Raji (cell line): ENCODE data around the gene TGM6.

Experiments used
- POLR2A ChIP-seq: IDR thresholded peaks from 2 replicates; pipeline ENCODE4 v1.6.1; 2011; ENCODE audit warnings: low read depth, low read length, control low read depth; ENCODE audit not compliant: insufficient read depth

The TGM6 gene

DNA sequence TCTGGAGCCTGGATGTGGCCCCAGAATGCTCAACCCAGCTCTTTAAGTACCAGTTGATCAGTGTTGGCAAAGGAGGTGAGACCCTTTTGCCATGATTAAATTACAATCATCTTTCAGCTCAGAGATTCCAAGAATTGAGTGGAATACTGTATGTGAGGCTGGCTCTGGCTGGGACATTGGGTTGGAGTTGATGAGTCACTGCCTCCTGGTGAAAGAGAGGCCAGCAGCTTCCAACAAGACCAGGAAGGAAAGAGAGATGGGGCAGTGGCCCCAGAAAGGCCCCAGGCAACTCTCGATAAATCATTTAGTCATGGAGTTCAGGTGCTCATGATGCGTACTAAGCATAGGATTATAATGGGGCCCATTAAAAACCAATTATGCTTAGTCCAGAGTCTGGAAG, 2.1 kb downstream of the TGM6 start:
- TF ChIP-seq POLR2A: no peak

DNA sequence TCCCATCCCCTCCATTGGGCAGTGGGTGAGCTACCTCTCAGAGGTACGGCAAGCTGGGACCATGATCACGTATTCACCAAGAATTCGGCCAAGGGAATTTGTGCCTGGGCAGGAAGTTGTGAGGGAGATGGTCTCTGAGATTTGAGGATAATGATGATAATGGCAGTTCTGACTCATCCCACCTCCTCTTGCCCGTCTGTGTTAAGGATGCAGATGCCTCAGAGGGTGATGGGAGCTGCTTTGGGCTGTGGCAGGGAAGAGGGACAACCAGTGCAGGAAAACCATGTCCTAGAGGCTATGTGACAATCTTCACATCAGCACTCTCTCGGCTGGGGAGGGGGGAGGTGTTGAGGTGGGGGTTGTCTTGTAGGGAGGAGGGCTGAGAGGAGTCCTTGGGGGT, 4.3 kb downstream of the TGM6 start:
- TF ChIP-seq POLR2A: no peak

DNA sequence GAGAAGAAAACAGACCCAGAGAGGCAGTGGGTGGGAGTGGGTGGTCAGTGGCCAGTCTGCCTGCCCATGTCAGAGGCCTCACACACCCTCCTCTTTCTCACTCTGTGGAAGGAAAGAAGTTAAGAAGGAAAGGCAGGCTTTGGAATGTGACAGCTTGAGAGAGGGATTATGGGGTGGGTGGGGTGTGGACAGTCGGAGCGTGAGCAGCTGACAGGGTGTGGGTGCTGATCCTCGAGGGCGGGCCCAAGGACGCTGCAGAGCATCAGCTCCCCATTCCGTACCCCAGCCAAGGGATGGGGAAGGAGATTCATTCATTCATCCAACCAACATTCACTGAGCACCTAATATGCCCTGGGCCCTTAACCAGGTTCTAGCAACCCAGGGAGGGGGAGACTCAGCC, 4.8 kb downstream of the TGM6 start:
- no peak for TF ChIP-seq POLR2A

- TF ChIP-seq POLR2A: no peak
These were observed 5.9 kb downstream of the TGM6 start for GRCh38 chr20:2386516-2387179.

DNA sequence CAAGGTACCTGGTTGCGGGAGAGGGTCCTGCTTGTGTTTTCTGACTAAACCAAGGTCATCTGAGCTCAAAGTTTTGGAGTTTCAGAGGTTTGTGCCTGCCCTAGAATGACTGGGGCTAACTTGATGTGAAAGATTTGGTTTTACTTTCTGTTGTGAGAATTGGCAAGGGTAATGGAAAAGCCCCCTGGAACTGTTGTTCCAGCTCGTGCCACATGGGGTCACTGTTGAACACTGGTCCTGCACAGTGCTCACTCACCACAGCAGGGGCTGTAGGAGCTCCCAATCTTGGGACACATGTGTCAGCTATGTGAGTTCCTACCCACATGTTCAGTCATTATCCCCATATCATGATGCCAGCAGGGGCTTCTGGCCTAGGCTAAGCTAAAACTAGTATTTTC, 6.5 kb downstream of the TGM6 start:
- no peak for TF ChIP-seq POLR2A

DNA sequence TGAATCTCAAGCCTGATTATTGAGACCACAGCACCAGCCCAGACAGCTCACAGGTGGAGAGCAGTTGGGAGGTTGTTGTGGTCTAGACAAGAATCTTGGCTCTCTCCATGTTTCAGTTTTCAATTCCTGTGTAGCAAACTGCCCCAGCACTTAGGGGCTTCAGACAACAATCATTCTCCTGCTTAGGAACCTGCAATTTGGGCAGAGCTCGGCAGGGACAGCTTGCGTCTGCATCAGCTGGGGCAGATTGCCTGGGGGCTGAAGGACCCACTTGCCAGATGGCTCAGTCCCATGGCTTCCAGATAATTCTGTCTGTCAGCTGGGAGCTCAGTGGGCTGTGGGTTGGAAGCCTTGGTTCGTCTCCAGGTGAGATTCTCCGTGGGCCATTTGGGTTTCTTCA, 6.9 kb downstream of the TGM6 start:
- no peak for TF ChIP-seq POLR2A

DNA sequence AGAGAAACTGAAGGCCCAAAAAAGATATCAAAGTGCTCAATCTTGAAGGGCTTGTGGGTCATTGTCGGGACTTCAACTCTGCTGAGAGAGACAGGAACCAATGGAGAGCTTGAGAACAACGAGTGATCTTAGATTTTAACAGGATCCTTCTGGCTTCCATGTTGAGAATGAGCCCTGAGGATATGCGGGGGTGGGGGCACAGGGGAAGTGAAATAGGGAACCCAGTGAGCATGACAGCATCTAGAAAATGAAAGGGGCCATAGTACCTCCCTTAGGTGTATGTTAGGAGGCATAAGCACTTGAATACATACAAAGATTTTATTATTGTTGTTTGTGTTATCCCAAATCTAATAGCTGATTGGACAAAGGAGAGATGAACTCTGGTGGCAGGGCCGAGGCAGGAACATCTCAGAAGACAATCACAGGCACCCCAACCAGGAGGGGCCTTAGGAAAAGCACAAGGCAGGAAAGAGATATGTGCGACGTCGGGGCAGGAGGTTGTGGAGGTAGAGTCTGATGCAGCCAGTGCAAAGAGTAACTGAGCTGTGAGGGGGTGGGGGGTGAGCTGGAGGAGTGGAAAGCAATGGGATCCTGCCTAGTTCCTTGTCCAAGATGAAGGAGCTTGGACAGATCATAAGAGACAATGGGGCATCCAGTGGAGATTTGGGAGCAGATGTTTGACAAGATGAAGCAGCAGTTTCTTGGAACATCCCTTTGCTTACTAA, 10.4 kb downstream of the TGM6 start:
- no peak for TF ChIP-seq POLR2A

DNA sequence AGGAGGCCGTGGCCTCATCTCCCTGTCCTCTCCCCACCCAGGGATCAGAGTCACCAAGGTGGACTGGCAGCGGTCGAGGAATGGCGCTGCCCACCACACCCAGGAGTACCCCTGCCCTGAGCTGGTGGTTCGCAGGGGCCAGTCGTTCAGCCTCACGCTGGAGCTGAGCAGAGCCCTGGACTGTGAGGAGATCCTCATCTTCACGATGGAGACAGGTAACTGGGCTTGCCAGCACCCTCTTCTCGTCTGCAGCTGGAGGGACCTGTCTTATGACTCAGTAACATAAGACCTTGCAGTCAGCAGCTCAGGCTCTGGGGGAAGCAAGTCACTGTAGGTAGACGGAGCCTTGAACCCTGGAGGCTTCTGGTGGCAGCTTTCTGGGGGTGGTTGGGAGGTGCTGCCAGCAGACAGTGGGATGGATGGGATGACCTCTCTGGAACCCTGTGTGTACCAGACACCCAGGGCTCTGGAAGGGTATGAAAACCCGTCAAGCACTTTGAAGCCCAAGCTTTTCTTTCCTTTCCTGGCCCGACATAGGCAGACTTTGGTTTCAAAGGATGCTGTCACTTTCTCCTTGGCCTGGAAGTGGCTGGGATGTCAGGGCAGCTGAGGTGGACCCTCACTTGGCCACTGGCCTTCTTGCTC, 13.8 kb downstream of the TGM6 start:
- no peak for TF ChIP-seq POLR2A

GRCh38 chr20:2395136-2395535, 14.4 kb downstream of the TGM6 start:
- TF ChIP-seq POLR2A: no peak

GRCh38 chr20:2396241-2396814, 15.6 kb downstream of the TGM6 start:
- TF ChIP-seq POLR2A: no peak

- no peak for TF ChIP-seq POLR2A
These were observed 16.4 kb downstream of the TGM6 start for GRCh38 chr20:2397091-2397490.

GRCh38 chr20:2397595-2398145, 17.0 kb downstream of the TGM6 start:
- no peak for TF ChIP-seq POLR2A

DNA sequence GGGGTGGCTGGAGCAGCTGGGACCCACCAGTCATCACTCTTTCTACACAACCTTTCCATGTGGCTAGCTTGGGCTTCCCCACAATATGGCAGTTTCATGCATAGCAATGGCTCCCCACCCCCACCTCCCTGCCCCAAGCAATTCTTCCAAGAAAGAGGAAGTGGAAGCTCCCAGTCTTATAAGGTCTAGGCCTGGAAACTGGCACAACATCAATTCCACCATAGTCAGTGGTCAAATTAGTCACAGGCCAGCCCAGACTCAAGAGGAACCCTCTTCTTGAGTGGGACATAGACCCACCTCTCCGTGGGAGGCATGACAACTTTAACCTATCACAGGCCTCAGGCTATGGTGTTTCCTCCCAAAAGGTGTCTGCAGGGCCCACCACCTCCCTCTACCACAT, 17.7 kb downstream of the TGM6 start:
- no peak for TF ChIP-seq POLR2A

DNA sequence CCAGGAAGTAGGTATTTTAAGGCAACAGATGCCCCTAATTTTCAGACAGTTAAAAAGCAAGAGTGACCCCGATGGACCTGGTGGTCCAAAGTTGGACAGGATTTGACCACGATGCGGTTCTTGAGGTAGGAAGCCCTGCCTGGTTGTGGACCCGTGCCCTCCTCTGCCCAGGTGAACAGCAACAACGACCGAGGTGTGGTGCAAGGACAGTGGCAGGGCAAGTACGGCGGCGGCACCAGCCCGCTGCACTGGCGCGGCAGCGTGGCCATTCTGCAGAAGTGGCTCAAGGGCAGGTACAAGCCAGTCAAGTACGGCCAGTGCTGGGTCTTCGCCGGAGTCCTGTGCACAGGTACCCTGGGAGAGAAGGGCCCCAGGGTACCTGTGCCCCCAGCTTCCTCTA, 18.7 kb downstream of the TGM6 start:
- no peak for TF ChIP-seq POLR2A

- TF ChIP-seq POLR2A: no peak
These were observed 19.6 kb downstream of the TGM6 start for GRCh38 chr20:2400290-2400689.

- no peak for TF ChIP-seq POLR2A
These were observed 20.8 kb downstream of the TGM6 start for GRCh38 chr20:2401527-2401926.

DNA sequence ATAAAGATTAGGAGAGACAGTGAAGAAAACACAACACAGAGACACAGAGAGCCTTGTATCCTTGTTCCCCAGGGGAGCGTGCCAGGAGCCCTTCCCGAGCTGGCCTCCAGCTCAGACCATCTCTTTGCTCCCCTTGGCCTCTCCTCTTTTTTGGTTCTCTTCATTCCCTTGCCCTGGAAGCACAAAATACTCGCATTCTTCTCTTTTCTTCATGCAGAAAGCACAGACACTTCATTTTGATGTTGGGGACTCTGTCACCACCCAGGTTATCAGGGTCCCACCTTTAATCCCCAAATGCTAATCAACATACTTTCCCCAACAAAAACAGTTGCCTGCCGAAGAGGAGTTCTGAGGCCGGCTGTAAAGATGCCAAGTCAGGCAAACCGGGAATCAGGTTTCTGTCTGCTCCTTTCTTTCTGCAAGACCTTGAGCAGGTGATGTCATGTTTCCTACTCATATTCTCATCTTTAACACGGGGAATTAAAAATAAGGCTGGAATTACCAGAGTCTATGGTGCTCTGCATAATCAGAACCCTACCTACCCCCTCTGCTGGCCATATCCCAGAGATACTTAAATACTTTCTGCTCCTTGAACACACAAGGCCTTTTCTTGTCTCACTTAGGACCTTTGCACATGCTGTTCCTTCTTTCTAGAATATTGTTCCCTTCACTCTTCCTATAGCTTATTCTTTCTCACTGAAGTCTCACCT, 21.7 kb downstream of the TGM6 start:
- TF ChIP-seq POLR2A: no peak
